Measurements from ENCODE around the gene SLC31A1.

Gene SLC31A1

DNA sequence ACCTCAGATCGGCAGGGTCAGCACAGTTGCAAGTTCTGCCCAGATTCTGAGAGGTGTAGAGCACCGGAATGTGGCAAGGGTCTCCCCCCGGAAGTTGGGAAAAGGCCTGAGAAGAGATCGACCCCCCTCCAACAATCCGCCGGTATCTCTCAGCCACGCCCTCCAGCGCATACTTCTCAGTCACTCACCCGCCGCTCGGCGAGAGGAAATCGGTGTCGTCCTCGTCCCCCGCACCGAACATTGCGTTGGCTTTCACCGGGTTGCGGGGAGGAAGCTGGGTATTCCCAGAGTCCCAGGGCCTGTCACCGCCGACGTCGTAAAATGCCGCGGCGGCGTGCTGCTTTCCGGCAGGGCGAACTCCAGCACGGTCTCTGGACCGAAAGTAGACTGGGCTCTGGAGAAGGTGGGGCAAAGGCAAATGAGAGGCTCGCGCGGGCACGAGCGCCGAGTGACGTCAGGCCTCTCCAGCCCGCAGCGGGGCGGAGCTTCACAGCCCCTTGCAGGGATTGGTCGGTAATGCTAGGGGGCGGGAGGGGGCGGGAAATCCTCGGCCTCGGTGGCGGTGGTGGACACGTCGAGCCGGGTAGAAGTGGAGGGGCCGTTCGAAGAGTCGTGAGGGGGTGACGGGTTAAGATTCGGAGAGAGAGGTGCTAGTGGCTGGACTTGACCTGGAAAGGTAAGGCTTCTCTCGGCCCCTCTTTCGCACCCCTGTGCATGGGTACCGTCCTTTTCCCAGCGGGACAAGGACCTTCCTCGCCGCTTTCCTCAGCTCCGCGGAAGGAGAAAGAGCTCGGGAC lies at the start of gene SLC31A1, which contains the start of gene FKBP15:
SLC31A1 (plus strand) TSS at position 542 of the 797 bp plus-strand sequence. CDS start 34,605 bp downstream, outside the sequence.
FKBP15 (minus strand) TSS at position 275 of the 797 bp plus-strand sequence; CDS start at position 241, 34 bp downstream.
- Mint-ChIP-seq H3K27me3 (no peaks in the 10 kb centered on the region), H3K9me3 (no peaks in the 10 kb centered on the region), H3K4me3 (peak within 1 kb of the TSS; percentile 97 to 99), H3K4me1 (peaks cover 33% of the 10 kb centered on the region), H3K27ac (peak within 1 kb of the TSS; percentile 97 to 98)
- peak; percentile 95 to 98 for DNase-seq
- peak; percentile 95 for ATAC-seq

DNA sequence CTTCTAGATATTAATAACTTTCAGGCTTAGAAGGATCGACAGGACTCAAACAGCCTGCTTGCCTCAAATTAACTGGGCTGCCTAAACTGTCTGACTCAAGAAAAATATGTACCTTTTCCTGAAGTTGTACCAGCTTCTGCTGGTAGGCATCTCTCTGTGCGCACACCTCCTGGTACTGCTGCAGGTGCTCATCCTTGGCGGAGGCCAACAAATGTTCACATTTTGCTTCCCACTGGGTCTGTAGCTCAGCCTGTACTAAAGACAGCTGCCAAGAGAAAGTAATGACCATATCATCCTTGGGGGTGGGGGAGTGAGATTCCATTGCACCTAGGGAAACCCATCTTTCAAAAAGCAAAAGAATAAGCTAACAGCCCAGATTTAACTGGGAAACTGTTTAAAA lies 48.0 kb upstream of the SLC31A1 start:
- H3K27me3 Mint-ChIP-seq = no peaks in the 10 kb centered on the region
- H3K4me1 Mint-ChIP-seq = no peaks in the 10 kb centered on the region
- no peak for ATAC-seq
- peaks cover 0 to 10% of the 10 kb centered on the region in 2 donors for H3K9me3 Mint-ChIP-seq
- DNase-seq = no peak
- H3K27ac Mint-ChIP-seq = no peak overlapping the region
- no peak overlapping the region for H3K4me3 Mint-ChIP-seq

GRCh38 chr9:113176803-113177202 lies 44.5 kb upstream of the SLC31A1 start:
- ATAC-seq = no peak
- DNase-seq = no peak
- Mint-ChIP-seq H3K4me1 (no peaks in the 10 kb centered on the region), H3K27me3 (no peaks in the 10 kb centered on the region), H3K9me3 (peaks cover 0 to 10% of the 10 kb centered on the region in 2 donors), H3K27ac (no peak overlapping the region), H3K4me3 (no peak overlapping the region)

- Mint-ChIP-seq H3K4me3 (no peak overlapping the region), H3K27me3 (no peaks in the 10 kb centered on the region)
These were observed 44.1 kb upstream of the SLC31A1 start for GRCh38 chr9:113177251-113177650.

GRCh38 chr9:113178087-113178486 lies 43.3 kb upstream of the SLC31A1 start:
- H3K4me1 Mint-ChIP-seq = no peaks in the 10 kb centered on the region
- H3K27me3 Mint-ChIP-seq = no peaks in the 10 kb centered on the region
- no peak overlapping the region for H3K4me3 Mint-ChIP-seq
- H3K27ac Mint-ChIP-seq = peak overlapping the region in 1 of 2 donors; percentile 73
- ATAC-seq = no peak
- no peak for DNase-seq
- H3K9me3 Mint-ChIP-seq = peaks cover 0 to 2% of the 10 kb centered on the region in 2 donors

More at GRCh38 chr9:113177251-113177650, 44.1 kb upstream of the SLC31A1 start:
- H3K4me1 Mint-ChIP-seq = no peaks in the 10 kb centered on the region
- peaks cover 0 to 10% of the 10 kb centered on the region in 2 donors for H3K9me3 Mint-ChIP-seq
- no peak for ATAC-seq
- no peak for DNase-seq
- H3K27ac Mint-ChIP-seq = no peak overlapping the region

GRCh38 chr9:113179839-113180238 lies 41.5 kb upstream of the SLC31A1 start:
- Mint-ChIP-seq H3K4me1 (no peaks in the 10 kb centered on the region), H3K27me3 (no peaks in the 10 kb centered on the region), H3K4me3 (no peak overlapping the region), H3K9me3 (no peaks in the 10 kb centered on the region), H3K27ac (no peak overlapping the region)
- DNase-seq (no peak), ATAC-seq (no peak)

- DNase-seq = no peak
- no peak overlapping the region for H3K4me3 Mint-ChIP-seq
- H3K9me3 Mint-ChIP-seq = no peaks in the 10 kb centered on the region
- no peaks in the 10 kb centered on the region for H3K27me3 Mint-ChIP-seq
- no peak overlapping the region for H3K27ac Mint-ChIP-seq
- no peaks in the 10 kb centered on the region for H3K4me1 Mint-ChIP-seq
- ATAC-seq = no peak
These were observed 40.2 kb upstream of the SLC31A1 start for GRCh38 chr9:113181165-113181564.

- DNase-seq (no peak), ATAC-seq (no peak)
- Mint-ChIP-seq H3K4me1 (no peaks in the 10 kb centered on the region), H3K27ac (no peak overlapping the region), H3K9me3 (no peaks in the 10 kb centered on the region), H3K4me3 (no peak overlapping the region), H3K27me3 (no peaks in the 10 kb centered on the region)
These were observed 37.3 kb upstream of the SLC31A1 start for GRCh38 chr9:113183956-113184488.

DNA sequence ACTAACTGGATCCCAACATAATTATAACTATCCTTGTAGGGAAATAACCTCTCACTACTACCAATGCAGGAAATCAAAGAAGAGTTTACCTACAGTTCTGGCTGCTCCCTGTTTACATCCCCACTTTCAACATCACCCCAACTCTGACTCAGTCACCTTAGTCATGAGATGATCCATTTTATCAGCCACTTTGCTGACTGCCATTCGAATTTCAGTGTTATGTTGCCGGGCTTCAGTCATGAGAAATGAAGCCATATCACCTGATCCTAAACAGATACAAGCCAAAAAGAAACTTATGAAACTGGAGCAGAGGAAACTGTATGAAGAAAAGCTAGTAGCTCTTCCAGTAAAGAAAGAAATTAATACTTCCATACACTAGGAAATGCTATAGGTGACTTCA lies 36.8 kb upstream of the SLC31A1 start:
- H3K27ac Mint-ChIP-seq = peak overlapping the region in 1 of 2 donors; percentile 15
- H3K9me3 Mint-ChIP-seq = no peaks in the 10 kb centered on the region
- no peaks in the 10 kb centered on the region for H3K4me1 Mint-ChIP-seq
- H3K4me3 Mint-ChIP-seq = no peak overlapping the region
- no peaks in the 10 kb centered on the region for H3K27me3 Mint-ChIP-seq
- no peak for DNase-seq
- ATAC-seq = no peak

DNA sequence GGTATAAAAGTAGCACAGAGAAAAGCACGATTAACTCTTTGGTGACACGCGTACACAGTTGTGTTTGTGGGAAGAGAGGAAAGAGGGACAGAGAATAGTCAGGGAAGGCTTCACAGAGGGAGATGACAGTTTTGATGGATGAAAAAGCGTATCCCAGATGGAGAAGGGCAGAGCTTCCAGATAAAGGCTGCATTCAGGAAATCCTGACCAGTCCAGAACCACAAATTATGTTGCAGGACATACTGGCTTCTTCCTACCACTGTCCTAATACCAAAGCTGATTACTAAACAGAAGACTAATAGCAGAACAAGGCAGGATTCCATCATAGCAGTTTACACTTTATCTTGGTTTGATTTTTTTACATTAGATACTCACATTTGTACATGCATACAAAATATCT lies 36.1 kb upstream of the SLC31A1 start:
- ATAC-seq (no peak), DNase-seq (no peak)
- H3K27me3 Mint-ChIP-seq = no peaks in the 10 kb centered on the region
- no peaks in the 10 kb centered on the region for H3K4me1 Mint-ChIP-seq
- no peak overlapping the region for H3K4me3 Mint-ChIP-seq
- peak overlapping the region in 1 of 2 donors; percentile 69 for H3K27ac Mint-ChIP-seq
- no peaks in the 10 kb centered on the region for H3K9me3 Mint-ChIP-seq

DNA sequence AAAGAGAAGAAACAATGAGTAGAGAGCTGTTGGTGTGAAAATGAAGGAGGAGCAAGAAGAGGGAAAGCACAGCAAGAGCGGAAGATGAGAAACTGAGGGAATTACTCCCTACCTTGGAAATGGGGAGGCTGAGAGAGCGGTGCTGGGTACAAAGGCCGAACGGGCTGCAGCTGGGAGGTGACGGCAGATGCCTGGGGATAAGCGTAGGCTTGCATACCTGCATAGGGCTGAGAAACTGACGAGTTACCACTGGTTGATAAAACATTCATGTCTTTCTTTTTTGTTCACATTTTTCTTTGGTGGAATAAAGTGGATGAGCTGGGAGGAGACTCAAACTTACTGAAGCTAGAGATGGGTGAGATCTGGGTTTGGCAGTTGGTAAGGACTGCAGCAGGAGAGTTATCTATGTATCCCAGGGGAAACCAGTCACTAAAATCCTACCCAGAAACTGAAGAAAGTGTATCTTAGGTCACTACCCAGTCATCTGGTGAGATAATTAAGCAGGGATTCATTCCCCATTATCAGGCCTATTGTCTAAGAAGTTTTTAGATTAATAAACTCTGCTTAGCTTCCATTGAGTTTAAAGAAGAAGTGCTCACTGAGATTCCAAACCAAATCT lies 35.1 kb upstream of the SLC31A1 start:
- Mint-ChIP-seq H3K27ac (no peak overlapping the region), H3K27me3 (no peaks in the 10 kb centered on the region), H3K4me3 (no peak overlapping the region), H3K9me3 (no peaks in the 10 kb centered on the region), H3K4me1 (no peaks in the 10 kb centered on the region)
- DNase-seq (no peak), ATAC-seq (no peak)

GRCh38 chr9:113187929-113188595 lies 33.3 kb upstream of the SLC31A1 start:
- Mint-ChIP-seq H3K27ac (peak overlapping the region in 1 of 2 donors; percentile 72), H3K4me3 (no peak overlapping the region), H3K4me1 (no peaks in the 10 kb centered on the region), H3K27me3 (no peaks in the 10 kb centered on the region), H3K9me3 (no peaks in the 10 kb centered on the region)
- DNase-seq (no peak), ATAC-seq (no peak)

DNA sequence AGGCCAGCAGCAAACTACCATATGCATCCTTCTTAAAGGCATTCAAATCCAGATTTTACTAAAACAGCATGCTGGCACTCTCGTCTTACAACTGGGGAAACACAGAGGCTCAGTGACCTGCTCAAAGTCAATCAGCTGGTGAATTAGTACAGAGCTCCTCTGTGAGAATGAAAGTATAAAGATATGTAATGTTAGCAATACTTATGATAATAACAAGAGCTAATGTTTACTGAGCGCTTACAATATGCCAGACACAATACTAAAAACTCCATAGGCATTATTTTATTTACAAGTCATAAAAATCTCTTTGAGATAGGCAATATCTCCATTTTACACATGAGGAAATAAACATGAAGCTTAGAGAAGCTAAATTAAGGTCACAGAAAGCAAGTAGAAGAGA lies 28.9 kb upstream of the SLC31A1 start:
- Mint-ChIP-seq H3K27ac (no peak overlapping the region), H3K27me3 (no peaks in the 10 kb centered on the region), H3K4me3 (no peak overlapping the region), H3K9me3 (no peaks in the 10 kb centered on the region), H3K4me1 (no peaks in the 10 kb centered on the region)
- DNase-seq (no peak), ATAC-seq (no peak)

DNA sequence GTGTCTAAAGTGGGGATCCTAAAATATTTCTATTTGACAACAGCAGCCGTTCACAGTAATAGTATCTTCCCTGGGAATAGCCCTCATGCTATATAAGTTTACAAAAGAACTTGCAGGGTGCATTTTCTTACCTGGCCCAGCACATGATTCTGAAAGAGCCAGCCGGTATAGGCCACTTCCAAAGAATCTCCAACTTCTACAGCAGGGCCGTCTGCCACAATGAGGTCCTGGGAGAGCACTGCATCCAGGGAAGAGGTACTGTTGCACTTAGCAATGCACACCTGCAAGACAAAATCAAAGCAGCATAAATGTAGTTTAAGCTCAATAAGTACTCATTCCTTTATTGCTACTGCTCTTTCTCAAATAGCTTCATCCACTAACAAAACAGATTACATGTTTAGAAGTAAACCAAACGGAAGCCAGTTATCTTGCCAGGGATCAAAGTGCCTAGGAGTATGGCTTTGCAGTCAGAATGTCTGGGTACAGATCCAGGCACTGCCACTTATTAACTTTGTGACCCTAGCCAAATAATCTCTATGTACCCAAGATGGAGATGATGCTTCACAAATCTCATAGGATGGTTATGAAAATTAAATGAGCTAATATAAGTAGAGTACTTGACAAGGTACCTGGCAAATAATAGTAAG lies 21.5 kb upstream of the SLC31A1 start:
- H3K4me1 Mint-ChIP-seq = no peaks in the 10 kb centered on the region

GRCh38 chr9:113205432-113205831 lies 15.9 kb upstream of the SLC31A1 start:
- Mint-ChIP-seq H3K4me3 (no peak overlapping the region), H3K9me3 (no peaks in the 10 kb centered on the region), H3K27me3 (no peaks in the 10 kb centered on the region), H3K4me1 (no peaks in the 10 kb centered on the region), H3K27ac (no peak overlapping the region)
- DNase-seq (no peak), ATAC-seq (no peak)

More for the DNA sequence above, 21.5 kb upstream of the SLC31A1 start:
- no peaks in the 10 kb centered on the region for H3K27me3 Mint-ChIP-seq
- peak overlapping the region in 1 of 2 donors; percentile 54 for H3K27ac Mint-ChIP-seq
- DNase-seq (no peak), ATAC-seq (no peak)
- no peak overlapping the region for H3K4me3 Mint-ChIP-seq
- H3K9me3 Mint-ChIP-seq = no peaks in the 10 kb centered on the region
